H1 (cell line): Measurements from ENCODE around the gene BSN. TPM values are rescaled to one million over a fixed set of nuclear protein-coding genes. Genes with fewer than 3 reads are reported as not detected.

Source experiments
- CTBP2 ChIP-seq: IDR thresholded peaks from 2 replicates; pipeline ENCODE4 v1.7.0; 2011; ENCODE audit warnings: borderline replicate concordance, mild to moderate bottlenecking, moderate library complexity, mixed read lengths, low read length; ENCODE audit not compliant: insufficient read depth, insufficient read length
- GTF2F1 ChIP-seq: IDR thresholded peaks from 2 replicates; pipeline ENCODE4 v1.6.1; 2012; ENCODE audit warnings: low read depth, low read length, improper control_type of control experiment, borderline replicate concordance
- KDM4A ChIP-seq: IDR thresholded peaks from one replicate; pipeline ENCODE4 v1.7.1; 2012; ENCODE audit warnings: low read depth, mild to moderate bottlenecking, moderate library complexity, low read length, inconsistent platforms; ENCODE audit not compliant: severe bottlenecking
- KDM5A ChIP-seq: fragments of 200-600 bp; IDR thresholded peaks from 2 replicates; pipeline ENCODE4 v1.7.1; 2012; ENCODE audit warnings: mild to moderate bottlenecking, low read length, inconsistent platforms, mixed read lengths
- SIN3A ChIP-seq, 2 experiments: IDR thresholded peaks in 1 of 2; conservative IDR thresholded peaks in 1 of 2; 2 replicates each; pipeline ENCODE4 v1.6.1; 2011 to 2012; ENCODE audit warnings: low read length in 2 of 2, improper control_type of control experiment in 1 of 2, low read depth in 1 of 2, mild to moderate bottlenecking in 1 of 2
- polyA plus RNA-seq, 7 experiments: library from polyadenylated mRNA; depleted of rRNA in 3 of 7; stranded (reverse) in 5 of 7; unstranded in 2 of 7; fragments of >200 nt in 5 of 7; fragments of 200-250 nt in 2 of 7; gene quantifications; 1 replicate in 5 of 7; 2 replicates in 1 of 7; 4 replicates in 1 of 7; pipeline versions ENCODE4 v1.2.1 to v1.2.3, GENCODE V29; 2011 to 2013; ENCODE audit warnings: missing spikeins in 2 of 7, mixed read lengths in 2 of 7
- total RNA-seq: library from RNA; stranded (reverse); fragmentation: NEBNext Ultra II Directional; extraction: Animal tissue kit (Norgen Biotek cat#: 25700); gene quantifications from 2 replicates; pipeline ENCODE4 v1.2.1, GENCODE V29; 2021
- TF ChIP-seq, protein P1 (sequence below): fragments of 300-600 bp; sonication (generic); IDR thresholded peaks from 2 replicates; pipeline ENCODE4 v1.7.1; 2012; ENCODE audit warnings: low read length, moderate library complexity, mild to moderate bottlenecking, inconsistent platforms; ENCODE audit not compliant: insufficient replicate concordance

BSN gene
- total and polyA plus RNA-seq, 2 of the 8 experiments (the other 6 are each of a cell fraction or from before 2014, with no cell fraction given), result 0.60 to 3.0 TPM

DNA sequence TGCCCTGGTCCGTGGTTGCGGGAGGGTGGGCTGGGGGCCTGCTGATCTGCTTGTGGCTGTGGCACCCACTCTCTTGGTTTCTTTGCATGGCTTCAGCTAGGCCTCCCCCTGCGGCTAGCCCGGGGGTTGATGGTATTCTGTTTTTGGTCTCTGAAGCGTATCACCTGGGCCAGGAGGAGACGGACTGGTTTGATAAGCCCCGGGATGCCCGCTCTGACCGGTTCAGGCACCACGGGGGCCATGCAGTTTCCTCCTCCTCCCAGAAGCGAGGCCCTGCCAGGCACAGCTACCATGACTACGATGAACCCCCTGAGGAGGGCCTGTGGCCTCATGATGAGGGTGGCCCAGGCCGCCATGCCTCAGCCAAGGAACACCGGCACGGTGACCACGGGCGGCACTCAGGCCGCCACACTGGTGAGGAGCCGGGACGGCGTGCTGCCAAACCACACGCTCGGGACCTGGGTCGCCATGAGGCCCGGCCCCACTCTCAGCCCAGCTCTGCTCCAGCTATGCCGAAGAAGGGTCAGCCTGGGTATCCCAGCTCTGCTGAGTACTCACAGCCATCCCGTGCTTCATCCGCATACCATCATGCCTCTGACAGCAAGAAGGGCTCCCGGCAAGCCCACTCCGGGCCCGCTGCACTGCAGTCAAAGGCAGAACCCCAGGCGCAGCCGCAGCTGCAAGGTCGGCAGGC is 108.6 kb downstream of the BSN start (continued):
- TF ChIP-seq, protein P1, sequence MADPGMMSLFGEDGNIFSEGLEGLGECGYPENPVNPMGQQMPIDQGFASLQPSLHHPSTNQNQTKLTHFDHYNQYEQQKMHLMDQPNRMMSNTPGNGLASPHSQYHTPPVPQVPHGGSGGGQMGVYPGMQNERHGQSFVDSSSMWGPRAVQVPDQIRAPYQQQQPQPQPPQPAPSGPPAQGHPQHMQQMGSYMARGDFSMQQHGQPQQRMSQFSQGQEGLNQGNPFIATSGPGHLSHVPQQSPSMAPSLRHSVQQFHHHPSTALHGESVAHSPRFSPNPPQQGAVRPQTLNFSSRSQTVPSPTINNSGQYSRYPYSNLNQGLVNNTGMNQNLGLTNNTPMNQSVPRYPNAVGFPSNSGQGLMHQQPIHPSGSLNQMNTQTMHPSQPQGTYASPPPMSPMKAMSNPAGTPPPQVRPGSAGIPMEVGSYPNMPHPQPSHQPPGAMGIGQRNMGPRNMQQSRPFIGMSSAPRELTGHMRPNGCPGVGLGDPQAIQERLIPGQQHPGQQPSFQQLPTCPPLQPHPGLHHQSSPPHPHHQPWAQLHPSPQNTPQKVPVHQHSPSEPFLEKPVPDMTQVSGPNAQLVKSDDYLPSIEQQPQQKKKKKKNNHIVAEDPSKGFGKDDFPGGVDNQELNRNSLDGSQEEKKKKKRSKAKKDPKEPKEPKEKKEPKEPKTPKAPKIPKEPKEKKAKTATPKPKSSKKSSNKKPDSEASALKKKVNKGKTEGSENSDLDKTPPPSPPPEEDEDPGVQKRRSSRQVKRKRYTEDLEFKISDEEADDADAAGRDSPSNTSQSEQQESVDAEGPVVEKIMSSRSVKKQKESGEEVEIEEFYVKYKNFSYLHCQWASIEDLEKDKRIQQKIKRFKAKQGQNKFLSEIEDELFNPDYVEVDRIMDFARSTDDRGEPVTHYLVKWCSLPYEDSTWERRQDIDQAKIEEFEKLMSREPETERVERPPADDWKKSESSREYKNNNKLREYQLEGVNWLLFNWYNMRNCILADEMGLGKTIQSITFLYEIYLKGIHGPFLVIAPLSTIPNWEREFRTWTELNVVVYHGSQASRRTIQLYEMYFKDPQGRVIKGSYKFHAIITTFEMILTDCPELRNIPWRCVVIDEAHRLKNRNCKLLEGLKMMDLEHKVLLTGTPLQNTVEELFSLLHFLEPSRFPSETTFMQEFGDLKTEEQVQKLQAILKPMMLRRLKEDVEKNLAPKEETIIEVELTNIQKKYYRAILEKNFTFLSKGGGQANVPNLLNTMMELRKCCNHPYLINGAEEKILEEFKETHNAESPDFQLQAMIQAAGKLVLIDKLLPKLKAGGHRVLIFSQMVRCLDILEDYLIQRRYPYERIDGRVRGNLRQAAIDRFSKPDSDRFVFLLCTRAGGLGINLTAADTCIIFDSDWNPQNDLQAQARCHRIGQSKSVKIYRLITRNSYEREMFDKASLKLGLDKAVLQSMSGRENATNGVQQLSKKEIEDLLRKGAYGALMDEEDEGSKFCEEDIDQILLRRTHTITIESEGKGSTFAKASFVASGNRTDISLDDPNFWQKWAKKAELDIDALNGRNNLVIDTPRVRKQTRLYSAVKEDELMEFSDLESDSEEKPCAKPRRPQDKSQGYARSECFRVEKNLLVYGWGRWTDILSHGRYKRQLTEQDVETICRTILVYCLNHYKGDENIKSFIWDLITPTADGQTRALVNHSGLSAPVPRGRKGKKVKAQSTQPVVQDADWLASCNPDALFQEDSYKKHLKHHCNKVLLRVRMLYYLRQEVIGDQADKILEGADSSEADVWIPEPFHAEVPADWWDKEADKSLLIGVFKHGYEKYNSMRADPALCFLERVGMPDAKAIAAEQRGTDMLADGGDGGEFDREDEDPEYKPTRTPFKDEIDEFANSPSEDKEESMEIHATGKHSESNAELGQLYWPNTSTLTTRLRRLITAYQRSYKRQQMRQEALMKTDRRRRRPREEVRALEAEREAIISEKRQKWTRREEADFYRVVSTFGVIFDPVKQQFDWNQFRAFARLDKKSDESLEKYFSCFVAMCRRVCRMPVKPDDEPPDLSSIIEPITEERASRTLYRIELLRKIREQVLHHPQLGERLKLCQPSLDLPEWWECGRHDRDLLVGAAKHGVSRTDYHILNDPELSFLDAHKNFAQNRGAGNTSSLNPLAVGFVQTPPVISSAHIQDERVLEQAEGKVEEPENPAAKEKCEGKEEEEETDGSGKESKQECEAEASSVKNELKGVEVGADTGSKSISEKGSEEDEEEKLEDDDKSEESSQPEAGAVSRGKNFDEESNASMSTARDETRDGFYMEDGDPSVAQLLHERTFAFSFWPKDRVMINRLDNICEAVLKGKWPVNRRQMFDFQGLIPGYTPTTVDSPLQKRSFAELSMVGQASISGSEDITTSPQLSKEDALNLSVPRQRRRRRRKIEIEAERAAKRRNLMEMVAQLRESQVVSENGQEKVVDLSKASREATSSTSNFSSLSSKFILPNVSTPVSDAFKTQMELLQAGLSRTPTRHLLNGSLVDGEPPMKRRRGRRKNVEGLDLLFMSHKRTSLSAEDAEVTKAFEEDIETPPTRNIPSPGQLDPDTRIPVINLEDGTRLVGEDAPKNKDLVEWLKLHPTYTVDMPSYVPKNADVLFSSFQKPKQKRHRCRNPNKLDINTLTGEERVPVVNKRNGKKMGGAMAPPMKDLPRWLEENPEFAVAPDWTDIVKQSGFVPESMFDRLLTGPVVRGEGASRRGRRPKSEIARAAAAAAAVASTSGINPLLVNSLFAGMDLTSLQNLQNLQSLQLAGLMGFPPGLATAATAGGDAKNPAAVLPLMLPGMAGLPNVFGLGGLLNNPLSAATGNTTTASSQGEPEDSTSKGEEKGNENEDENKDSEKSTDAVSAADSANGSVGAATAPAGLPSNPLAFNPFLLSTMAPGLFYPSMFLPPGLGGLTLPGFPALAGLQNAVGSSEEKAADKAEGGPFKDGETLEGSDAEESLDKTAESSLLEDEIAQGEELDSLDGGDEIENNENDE, result no peak
- TF ChIP-seq GTF2F1, result no peak
- no peak for TF ChIP-seq KDM4A
- no peak for TF ChIP-seq KDM5A
- TF ChIP-seq SIN3A (conservative IDR thresholded peaks at IDR 0.05 in 1 of 2, IDR thresholded peaks at IDR 0.05 in 1 of 2; ENCODE audit: low read depth in 1 of 2, low read length in 2 of 2), result no peak
- no peak for TF ChIP-seq CTBP2
